Inflammatory macrophage treated with lipopolysaccharide for 1 hour (primary cell): Measurements from ENCODE around the gene CNR2.
A peak's percentile ranks its signal among the peaks of the same experiment; 100 is the strongest.
"Not testable (repeated sequence)": the region's sequence is repeated elsewhere in the genome, so short reads cannot be mapped to it uniquely, and the experiment has no call there.

Experiments used
- DNase-seq, 2 donors: peaks; one replicate each; pipeline ENCODE4 v3.0.0-alpha.2; 2020 to 2022

The CNR2 gene

DNA sequence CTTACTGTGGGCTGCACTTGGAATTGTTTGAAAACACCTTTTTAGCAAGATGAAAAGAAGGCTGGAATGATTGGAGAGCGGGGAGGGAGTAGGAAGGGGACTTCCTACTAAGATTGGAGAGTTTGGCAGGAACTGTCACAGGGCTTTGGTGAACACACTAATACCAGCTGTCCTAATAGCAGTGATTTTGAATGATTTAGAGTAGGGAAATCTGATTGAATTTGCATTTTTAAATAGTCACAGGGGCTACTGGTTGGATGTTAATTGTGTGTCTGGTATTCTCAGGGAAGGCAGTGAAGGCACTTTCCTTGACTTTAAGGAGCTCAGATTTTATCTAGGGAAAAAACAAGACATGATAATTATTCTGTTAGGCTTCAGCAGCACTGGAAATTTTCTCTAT lies 85.4 kb downstream of the CNR2 start:
- DNase-seq, result no peak

DNA sequence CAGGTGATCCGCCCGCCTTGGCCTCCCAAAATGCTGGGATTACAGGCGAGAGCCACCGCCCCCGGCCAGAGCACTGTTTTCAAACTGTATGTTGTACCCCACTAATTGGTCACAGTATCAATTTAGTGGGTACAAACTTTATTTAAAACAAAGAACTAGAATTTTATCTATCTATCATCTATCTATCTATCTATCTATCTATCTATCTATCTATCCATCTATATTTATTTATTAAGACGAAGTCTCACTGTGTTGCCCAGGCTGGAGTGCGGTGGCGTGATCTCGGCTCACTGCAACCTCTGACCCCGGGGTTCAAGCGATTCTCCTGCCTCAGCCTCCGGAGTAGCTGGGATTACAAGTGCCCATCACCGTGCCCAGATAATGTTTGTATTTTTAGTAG lies 86.6 kb downstream of the CNR2 start:
- not testable (repeated sequence) for DNase-seq

DNA sequence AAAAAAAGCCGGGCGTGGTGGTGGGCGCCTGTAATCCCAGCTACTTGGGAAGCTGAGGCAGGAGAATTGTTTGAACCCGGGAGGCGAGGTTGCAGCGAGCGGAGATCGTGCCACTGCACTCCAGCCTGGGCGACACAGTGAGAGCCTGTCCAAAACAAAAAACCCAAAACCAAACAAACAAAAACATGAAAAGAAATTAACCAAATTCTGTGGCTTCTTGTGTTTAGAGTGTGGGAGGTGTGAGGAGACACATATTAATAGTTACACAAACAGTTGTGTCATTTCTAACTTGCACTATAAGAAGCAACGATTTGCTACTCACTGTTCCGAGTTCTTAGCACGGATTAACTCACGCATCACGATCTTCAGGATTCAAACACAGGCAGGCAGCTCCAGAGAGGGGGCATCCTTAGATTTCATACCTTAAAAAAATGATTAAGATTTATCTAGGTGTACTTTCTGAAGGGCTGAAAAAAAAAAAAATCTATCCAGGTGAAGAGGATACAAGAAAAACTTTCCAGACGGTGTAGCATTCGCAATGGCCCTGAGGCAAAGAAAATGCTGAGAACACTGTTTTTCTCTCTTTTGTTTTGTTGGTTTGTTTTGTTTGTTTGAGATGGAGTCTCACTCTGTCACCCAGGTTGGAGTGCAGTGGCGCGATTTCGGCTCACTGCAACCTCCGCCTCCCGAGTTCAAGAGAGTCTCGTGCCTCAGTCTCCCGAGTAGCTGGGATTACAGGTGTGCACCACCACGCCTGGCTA lies 87.2 kb downstream of the CNR2 start:
- DNase-seq, result peak in 1 of 2 donors; percentile 30

DNA sequence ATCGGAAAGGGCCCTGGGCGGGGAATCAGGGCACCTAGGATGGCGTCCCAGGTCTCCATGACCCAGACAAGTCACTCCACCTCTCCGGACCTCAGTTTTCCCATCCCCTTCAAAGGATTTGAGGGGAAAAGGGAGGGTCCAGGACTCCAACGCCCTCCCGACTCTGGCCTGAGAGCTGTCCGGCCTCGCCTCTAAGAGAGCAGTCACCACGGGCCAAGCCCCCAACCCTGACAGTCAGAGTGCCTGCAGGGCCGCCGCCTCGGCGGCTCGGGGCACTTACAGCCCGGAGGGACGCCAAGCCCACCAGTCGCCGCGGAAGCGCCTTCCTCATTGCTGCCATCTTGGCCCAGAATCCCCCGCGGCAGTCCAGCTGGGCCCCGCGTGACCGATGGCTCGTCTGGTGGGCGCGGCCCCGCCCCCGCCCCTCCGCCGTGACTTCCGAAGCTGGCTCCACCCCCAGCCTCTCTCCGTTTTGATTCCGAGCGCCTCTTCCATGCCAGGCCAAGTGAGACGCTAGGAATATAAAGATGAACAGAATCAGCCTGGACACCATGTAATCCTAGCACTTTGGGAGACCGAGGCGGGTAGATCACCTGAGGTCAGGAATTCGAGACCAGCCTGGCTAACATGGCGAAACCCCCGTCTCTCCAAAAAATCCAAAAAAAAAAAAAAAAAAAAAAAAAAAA lies 87.9 kb downstream of the CNR2 start, which contains the start of gene HMGCL:
Gene HMGCL (minus strand): TSS at position 354 of the 686 bp plus-strand sequence. CDS start 14 bp downstream, at position 340.
- peak; percentile 88 to 94 for DNase-seq

DNA sequence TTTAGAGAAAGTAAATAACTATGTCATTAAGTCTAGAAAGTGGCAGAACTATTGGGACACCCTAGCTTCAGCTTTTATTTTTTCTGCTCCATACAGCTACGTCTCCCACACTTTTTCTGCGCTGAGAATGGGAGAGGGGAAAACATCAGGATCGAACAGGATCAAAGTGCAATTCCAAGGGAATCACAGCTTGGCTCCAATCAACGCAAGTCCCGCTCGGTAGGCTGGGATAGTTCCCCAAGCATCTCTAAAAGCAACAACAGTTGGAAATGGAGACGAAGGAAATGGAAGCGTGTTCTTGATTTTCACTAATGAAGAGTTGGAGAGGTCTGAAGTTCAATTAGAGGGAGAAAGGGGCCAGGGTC lies 88.5 kb downstream of the CNR2 start:
- DNase-seq, result no peak

DNA sequence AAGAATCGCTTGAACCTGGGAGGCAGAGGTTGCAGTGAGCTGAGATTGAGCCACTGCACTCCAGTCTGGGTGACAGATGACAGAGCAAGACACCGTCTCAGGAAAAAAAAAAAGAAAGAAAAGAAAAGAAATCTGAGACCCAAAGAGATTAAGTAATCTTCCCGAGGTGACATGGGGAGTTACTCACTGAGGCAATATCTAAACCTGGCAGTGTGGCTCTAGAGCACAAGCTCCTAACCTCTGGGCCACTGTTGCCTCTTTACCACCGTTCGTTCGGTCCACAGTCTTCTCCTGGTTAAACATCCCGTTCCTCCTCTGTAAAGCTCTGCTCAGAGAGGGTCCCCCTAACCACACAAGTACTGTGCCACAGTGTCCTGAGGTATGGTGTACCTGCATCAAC lies 89.4 kb downstream of the CNR2 start:
- DNase-seq, result no peak
